Lower leg skin (tissue), 3 donors: ENCODE data around the gene PKD1.

Experiments used
- POLR2A ChIP-seq, 2 donors: fragments of 450-650 bp; IDR thresholded peaks; one replicate each; pipeline ENCODE4 v1.6.1; 2016 to 2017; ENCODE audit warnings: antibody characterized with exemption in 2 of 2, mild to moderate bottlenecking in 1 of 2, moderate library complexity in 1 of 2
- TF ChIP-seq, protein P1 (sequence below), 3 donors: fragments of 450-650 bp; IDR thresholded peaks; one replicate each; pipeline ENCODE4 v1.5.1; 2016; ENCODE audit warnings: antibody characterized with exemption in 3 of 3, mild to moderate bottlenecking in 3 of 3, moderate library complexity in 2 of 3

DNA sequence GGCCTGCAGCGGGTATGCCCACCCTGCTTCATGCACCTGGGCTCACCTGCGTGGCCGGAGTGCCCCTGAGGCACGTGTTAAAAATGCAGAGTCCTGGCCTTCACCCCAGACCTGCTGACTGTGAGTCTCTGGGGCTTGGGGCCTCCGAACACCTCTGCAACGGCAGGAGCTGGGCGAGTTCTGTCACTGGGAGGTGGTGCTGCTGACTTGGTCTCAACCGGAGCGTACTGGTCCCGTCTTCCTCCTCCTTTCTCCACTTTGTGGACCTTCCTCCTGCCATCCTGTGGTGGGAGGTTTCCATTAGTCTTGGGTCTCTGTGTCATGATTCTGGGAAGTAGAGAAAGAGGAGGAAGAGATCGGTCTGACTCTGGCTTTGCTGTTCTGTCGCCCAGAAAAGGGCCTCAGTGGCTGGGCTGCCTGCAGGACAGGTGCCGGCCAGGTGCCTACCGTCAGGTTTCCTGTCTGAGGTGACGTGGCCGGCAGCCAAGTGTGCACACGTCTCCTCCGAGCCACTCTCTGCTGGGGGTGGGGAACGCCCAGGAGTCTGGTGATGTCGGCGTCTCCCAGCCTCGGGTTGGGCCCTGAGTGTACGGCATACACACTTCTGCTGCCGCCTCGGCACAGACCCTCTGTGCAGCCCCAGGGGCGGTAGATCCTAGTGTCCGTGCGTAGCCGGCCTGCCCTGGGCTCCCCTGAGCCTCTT, 81.0 kb downstream of the PKD1 start:
- TF ChIP-seq, protein P1, sequence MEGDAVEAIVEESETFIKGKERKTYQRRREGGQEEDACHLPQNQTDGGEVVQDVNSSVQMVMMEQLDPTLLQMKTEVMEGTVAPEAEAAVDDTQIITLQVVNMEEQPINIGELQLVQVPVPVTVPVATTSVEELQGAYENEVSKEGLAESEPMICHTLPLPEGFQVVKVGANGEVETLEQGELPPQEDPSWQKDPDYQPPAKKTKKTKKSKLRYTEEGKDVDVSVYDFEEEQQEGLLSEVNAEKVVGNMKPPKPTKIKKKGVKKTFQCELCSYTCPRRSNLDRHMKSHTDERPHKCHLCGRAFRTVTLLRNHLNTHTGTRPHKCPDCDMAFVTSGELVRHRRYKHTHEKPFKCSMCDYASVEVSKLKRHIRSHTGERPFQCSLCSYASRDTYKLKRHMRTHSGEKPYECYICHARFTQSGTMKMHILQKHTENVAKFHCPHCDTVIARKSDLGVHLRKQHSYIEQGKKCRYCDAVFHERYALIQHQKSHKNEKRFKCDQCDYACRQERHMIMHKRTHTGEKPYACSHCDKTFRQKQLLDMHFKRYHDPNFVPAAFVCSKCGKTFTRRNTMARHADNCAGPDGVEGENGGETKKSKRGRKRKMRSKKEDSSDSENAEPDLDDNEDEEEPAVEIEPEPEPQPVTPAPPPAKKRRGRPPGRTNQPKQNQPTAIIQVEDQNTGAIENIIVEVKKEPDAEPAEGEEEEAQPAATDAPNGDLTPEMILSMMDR (IDR thresholded peaks at IDR 0.05): no peak
- no peak for TF ChIP-seq POLR2A (IDR thresholded peaks at IDR 0.05)
